Measurements from ENCODE around the gene TEX22. TPM values are rescaled to one million over a fixed set of nuclear protein-coding genes. Genes with fewer than 3 reads are reported as not detected.
A peak's percentile ranks its signal among the peaks of the same experiment; 100 is the strongest.

The TEX22 gene
- total and polyA plus RNA-seq, 2 donors from 2014 or later: 1.5 to 3.3 TPM

- no peak overlapping the region for H3K27ac ChIP-seq (ENCODE audit: low read depth in 2 of 2, low read length in 2 of 2)
- H3K36me3 ChIP-seq (ENCODE audit: control insufficient read depth in 2 of 3, insufficient read depth in 3 of 3, low read length in 3 of 3): peaks cover 0 to 2% (median 0%) of the 10 kb centered on the region in 3 donors
- FAIRE-seq: no peak
- TF ChIP-seq, protein P1, sequence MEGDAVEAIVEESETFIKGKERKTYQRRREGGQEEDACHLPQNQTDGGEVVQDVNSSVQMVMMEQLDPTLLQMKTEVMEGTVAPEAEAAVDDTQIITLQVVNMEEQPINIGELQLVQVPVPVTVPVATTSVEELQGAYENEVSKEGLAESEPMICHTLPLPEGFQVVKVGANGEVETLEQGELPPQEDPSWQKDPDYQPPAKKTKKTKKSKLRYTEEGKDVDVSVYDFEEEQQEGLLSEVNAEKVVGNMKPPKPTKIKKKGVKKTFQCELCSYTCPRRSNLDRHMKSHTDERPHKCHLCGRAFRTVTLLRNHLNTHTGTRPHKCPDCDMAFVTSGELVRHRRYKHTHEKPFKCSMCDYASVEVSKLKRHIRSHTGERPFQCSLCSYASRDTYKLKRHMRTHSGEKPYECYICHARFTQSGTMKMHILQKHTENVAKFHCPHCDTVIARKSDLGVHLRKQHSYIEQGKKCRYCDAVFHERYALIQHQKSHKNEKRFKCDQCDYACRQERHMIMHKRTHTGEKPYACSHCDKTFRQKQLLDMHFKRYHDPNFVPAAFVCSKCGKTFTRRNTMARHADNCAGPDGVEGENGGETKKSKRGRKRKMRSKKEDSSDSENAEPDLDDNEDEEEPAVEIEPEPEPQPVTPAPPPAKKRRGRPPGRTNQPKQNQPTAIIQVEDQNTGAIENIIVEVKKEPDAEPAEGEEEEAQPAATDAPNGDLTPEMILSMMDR (IDR thresholded peaks at IDR 0.05; ENCODE audit: borderline replicate concordance, extremely low read depth, insufficient read depth): no peak
- H3K4me1 ChIP-seq (ENCODE audit: control insufficient read depth in 2 of 3, insufficient read depth in 2 of 3, low read depth in 1 of 3, low read length in 3 of 3): no peaks in the 10 kb centered on the region
- H3K9ac ChIP-seq (ENCODE audit: low read length in 3 of 3): no peak overlapping the region
- intact Hi-C loops (cut with DNase I): no loop called here
- no peaks in the 10 kb centered on the region for H3K27me3 ChIP-seq (ENCODE audit: control insufficient read depth, insufficient read depth, low read length)
- no peaks in the 10 kb centered on the region for H3K9me3 ChIP-seq (ENCODE audit: control insufficient read depth in 2 of 3, insufficient read depth in 1 of 3, low read length in 3 of 3)
- H3K4me3 ChIP-seq (ENCODE audit: low read length in 3 of 3): no peak overlapping the region
- no peak for DNase-seq
Measured at GRCh38 chr14:105436891-105437722, 38.8 kb downstream of the TEX22 start.

- intact Hi-C loops (cut with DNase I): no loop called here
- DNase-seq: peak in 1 of 5 donors; percentile 64
- Histone ChIP-seq H3K4me1 (ENCODE audit: control insufficient read depth in 2 of 3, insufficient read depth in 2 of 3, low read depth in 1 of 3, low read length in 3 of 3) (no peaks in the 10 kb centered on the region), H3K27me3 (ENCODE audit: control insufficient read depth, insufficient read depth, low read length) (no peaks in the 10 kb centered on the region), H3K9me3 (ENCODE audit: control insufficient read depth in 2 of 3, insufficient read depth in 1 of 3, low read length in 3 of 3) (no peaks in the 10 kb centered on the region), H3K36me3 (ENCODE audit: control insufficient read depth in 2 of 3, insufficient read depth in 3 of 3, low read length in 3 of 3) (peaks cover 0 to 2% (median 2%) of the 10 kb centered on the region in 3 donors), H3K9ac (ENCODE audit: low read length in 3 of 3) (no peak overlapping the region), H3K4me3 (ENCODE audit: low read length in 3 of 3) (no peak overlapping the region), H3K27ac (ENCODE audit: low read depth in 2 of 2, low read length in 2 of 2) (no peak overlapping the region)
- TF ChIP-seq, protein P1 (IDR thresholded peaks at IDR 0.05; ENCODE audit: borderline replicate concordance, extremely low read depth, insufficient read depth): no peak
- FAIRE-seq: no peak
Measured at GRCh38 chr14:105437723-105438500, 39.6 kb downstream of the TEX22 start.

DNA sequence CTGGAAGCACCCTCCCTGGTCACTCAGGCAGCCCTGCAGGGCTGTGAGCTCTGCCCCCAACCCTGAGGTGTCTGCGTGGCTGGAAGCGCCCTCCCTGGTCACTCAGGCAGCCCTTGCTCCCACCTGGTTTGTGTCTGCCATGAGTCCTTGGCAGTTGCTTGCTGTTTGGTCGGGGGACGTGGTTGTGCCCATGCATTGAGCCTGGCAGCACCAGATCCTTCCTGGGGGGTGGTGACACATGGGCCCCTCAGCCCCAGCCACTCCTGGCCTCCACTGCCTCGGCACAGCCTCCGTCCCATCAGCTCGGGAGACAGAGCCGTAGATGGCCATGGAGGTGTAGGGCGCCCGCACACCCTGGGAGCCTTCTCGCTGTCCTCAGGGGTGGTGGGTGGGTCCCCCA lies 40.8 kb downstream of the TEX22 start:
- Histone ChIP-seq H3K4me3 (ENCODE audit: low read length in 3 of 3) (no peak overlapping the region), H3K9me3 (ENCODE audit: control insufficient read depth in 2 of 3, insufficient read depth in 1 of 3, low read length in 3 of 3) (no peaks in the 10 kb centered on the region), H3K36me3 (ENCODE audit: control insufficient read depth in 2 of 3, insufficient read depth in 3 of 3, low read length in 3 of 3) (peaks cover 0 to 2% (median 2%) of the 10 kb centered on the region in 3 donors), H3K27ac (ENCODE audit: low read depth in 2 of 2, low read length in 2 of 2) (no peak overlapping the region), H3K9ac (ENCODE audit: low read length in 3 of 3) (no peak overlapping the region), H3K27me3 (ENCODE audit: control insufficient read depth, insufficient read depth, low read length) (no peaks in the 10 kb centered on the region), H3K4me1 (ENCODE audit: control insufficient read depth in 2 of 3, insufficient read depth in 2 of 3, low read depth in 1 of 3, low read length in 3 of 3) (no peaks in the 10 kb centered on the region)
- no peak for DNase-seq
- TF ChIP-seq, protein P1 (IDR thresholded peaks at IDR 0.05; ENCODE audit: borderline replicate concordance, extremely low read depth, insufficient read depth): no peak
- intact Hi-C loops (cut with DNase I): no loop called here
- FAIRE-seq: no peak
